DMS153 treated with DMSO at 0.1 percent for 48 hours (cell line): ENCODE results near the gene CORO2B.

Experiments used
- DNase-seq: peaks from one replicate; lab custom pipeline; 2025; ENCODE audit not compliant: unreplicated experiment; lab: John Stamatoyannopoulos, UW

CORO2B gene

GRCh38 chr15:68578980-68579935, at the start of gene CORO2B:
Gene CORO2B (plus strand): TSS chr15:68578993. CDS start chr15:68579263, 270 bp downstream.
- peak; percentile 6 for DNase-seq

GRCh38 chr15:68531387-68532179, 47.2 kb upstream of the CORO2B start:
- no peak for DNase-seq

- DNase-seq = no peak
Measured at GRCh38 chr15:68536331-68537095, 42.3 kb upstream of the CORO2B start.

- DNase-seq = no peak
Measured at GRCh38 chr15:68537097-68537496, 41.7 kb upstream of the CORO2B start.

- no peak for DNase-seq
Measured at GRCh38 chr15:68537506-68537905, 41.3 kb upstream of the CORO2B start.

GRCh38 chr15:68538311-68538710, 40.5 kb upstream of the CORO2B start:
- DNase-seq = no peak

GRCh38 chr15:68541743-68542142, 37.0 kb upstream of the CORO2B start:
- DNase-seq = no peak

- no peak for DNase-seq
Measured at GRCh38 chr15:68542348-68542747, 36.4 kb upstream of the CORO2B start.

GRCh38 chr15:68542771-68543164, 36.0 kb upstream of the CORO2B start:
- no peak for DNase-seq

- no peak for DNase-seq
Measured at GRCh38 chr15:68543165-68544008, 35.4 kb upstream of the CORO2B start.

GRCh38 chr15:68546318-68546717, 32.5 kb upstream of the CORO2B start:
- DNase-seq = no peak

GRCh38 chr15:68548364-68548763, 30.4 kb upstream of the CORO2B start:
- no peak for DNase-seq

- no peak for DNase-seq
Measured at GRCh38 chr15:68550004-68550403, 28.8 kb upstream of the CORO2B start.

GRCh38 chr15:68550498-68551295, 28.1 kb upstream of the CORO2B start:
- DNase-seq = peak; percentile 2

- no peak for DNase-seq
Measured at GRCh38 chr15:68551296-68551635, 27.5 kb upstream of the CORO2B start.

- DNase-seq = no peak
Measured at GRCh38 chr15:68552344-68552743, 26.4 kb upstream of the CORO2B start.

- no peak for DNase-seq
Measured at GRCh38 chr15:68552773-68553172, 26.0 kb upstream of the CORO2B start.

- no peak for DNase-seq
Measured at GRCh38 chr15:68553314-68553993, 25.3 kb upstream of the CORO2B start.
